GM21390 (cell line): ENCODE measurements around the gene RHBDL1.
"Not testable (repeated sequence)": the region's sequence is repeated elsewhere in the genome, so short reads cannot be mapped to it uniquely, and the experiment has no call there.

ENCODE experiments used
- ATAC-seq: cut with Tn5 transposase; IDR thresholded peaks from one replicate; pipeline ENCODE4 v1.9.1; 2021; ENCODE audit not compliant: unreplicated experiment

Gene RHBDL1

DNA sequence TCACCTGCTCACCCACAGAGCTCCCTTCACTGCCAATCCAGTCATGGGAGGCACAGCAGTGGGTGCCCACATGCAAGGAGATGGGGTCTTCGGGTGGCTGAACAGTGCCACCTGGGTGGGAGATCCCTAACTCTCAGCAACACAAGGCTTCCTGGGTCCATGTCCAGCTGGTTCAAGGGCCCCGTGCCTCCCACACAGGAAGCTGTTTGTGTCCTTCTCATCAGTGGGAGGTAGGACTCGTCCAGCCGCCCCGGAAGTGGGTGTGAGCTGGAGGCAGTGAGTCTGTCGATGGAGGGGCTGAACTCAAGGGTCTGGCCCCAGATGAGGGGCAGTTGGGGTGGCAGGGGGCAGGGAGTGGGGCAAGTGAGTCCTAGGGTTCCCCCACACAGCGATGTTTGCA lies 28.6 kb downstream of the RHBDL1 start:
- no peak for ATAC-seq

DNA sequence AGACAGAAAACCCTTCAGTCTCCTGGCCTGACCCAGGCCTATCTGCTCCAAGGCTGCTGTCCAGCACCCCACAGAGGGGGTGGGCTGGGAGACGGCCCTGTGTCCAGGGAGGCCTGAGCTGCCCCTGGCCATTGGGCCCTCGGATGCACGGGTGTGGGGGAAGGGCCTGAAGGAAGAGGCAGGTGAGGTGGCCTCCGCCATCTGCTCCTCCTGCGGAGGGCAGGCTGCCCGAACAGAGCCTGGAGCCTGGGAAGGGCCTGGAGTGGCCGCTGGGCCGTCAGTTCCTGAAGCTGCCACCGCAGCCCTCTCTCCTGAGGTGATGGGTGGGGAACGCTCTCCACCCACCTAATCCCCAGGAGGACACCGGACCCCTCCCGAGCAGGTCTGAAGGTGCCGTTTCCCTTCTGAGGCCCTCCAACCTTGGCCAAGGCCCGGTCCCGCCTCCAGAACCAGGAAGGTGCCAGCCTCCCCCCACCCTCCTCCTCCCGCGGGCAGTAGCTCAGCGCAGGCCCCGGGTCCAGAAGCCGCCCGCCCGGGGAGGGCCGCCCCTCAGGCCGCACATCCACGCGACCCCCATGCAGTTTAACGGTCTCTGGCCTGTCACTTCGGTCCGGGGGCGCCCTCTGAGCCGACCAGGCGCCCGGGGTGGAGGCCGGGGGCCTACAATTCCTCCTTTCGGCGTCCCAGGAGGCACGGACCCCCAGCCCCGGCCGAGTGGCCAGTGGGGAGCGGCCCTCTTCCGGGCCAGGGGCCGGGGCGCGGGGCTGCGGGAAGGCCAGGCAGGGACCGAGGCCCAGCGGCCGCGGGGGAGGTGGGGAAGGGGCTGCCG lies 29.3 kb downstream of the RHBDL1 start:
- ATAC-seq = no peak

DNA sequence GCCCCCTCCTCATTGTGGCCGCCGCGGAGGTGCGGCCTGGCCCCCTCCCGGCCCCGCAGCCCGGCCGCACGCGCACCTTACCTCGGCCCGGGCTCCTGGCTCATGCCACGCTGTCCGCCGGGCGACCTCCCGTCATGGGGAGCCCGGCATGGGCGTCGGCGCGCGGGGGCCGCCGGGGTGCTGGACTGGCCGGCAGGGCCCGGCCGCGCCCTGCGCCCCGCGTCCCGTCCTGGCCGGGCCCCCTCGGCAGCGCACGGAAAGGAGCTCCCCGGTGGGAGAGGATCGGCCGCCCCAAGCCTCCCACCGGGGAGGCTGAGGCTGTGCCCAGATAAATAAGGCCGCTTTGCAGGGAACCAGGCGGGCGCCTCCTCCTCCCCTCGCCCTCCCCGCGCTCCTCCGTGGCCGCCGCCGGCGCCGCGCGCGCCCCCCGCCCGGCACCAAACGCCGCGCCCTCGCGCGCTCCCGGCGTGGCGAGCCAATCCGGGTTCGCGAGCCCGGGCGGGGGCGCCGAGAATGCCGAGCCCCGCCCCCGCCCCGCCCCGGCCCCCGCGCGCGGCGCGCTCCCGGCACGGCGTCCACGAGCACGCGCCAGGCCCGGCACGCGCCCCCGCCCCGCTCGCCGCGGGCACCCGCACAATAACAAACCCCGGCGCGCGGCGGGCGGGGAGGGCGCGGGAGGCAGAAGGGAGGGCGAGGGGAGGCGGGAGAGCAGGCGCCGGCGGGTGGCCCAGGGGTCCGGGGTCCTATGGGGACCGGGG lies 30.1 kb downstream of the RHBDL1 start, which contains the start of gene FBXL16:
FBXL16 (minus strand) TSS at position 371 of the 758 bp plus-strand sequence. CDS start 8,396 bp downstream, outside the sequence.
- no peak for ATAC-seq

DNA sequence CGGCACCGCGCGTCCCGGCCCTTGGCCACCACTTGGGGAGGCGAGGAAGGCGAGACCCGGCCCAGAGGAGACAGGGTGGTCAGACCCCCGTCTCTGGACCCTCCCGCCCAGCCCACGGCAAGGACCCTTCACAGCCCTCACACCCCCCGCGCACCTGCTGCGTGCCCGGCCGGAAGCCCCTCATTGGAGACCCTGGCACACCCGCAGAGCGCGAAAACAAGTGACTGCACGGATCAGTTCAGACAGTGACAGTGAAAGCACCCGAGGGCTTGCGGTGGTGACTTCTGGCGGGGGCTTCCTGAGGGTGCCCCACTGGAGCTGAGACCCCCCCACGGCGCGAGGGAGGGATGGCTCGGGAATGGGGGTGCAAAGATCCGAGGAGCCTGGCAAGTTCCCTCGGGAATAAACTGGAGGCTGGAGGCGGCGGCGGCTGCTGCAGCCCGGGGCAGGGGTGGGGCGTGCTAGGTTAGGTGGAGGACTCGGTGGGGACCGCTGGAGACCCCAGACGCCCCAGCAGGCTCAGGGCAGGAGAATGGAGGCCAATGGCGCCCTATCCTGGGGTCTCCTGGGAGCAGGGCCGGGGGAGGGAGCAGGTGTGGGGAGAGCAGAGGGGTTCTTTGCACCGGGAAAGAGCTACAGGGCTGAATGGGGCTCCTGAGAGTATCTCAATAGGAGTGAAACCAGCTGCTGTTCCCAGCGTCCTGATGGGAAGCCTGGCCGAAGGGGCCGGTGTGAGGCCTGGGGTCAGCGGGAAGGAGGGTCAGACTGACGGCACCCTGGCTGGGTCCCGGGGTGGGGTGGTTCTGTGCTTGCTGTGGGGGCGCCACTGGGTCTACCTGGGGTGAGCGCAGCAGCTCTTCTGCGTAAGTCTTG lies 31.0 kb downstream of the RHBDL1 start:
- ATAC-seq = no peak

DNA sequence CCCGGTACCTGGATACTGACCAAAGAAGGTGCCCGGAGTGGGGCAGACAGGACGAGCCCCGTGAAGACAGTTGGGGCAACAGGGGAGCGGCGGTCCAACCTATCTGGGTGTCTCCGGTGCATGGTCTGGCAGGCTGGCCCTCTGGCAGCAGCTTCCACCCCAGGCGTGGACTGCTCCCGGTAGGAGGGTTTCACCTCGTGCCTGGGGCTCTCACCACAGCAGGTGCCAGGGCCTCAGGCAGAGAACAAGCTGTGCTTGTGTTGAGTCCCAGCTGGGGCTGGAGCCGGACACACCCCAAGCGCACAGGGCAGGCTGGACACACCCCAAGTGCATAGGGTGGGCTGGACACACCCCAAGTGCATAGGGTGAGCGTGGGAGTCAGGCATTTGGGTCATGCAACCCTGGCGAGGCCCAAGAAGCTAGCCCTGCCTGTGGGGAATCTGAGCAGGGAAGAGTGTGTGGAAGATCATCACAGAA lies 31.6 kb downstream of the RHBDL1 start:
- no peak for ATAC-seq

DNA sequence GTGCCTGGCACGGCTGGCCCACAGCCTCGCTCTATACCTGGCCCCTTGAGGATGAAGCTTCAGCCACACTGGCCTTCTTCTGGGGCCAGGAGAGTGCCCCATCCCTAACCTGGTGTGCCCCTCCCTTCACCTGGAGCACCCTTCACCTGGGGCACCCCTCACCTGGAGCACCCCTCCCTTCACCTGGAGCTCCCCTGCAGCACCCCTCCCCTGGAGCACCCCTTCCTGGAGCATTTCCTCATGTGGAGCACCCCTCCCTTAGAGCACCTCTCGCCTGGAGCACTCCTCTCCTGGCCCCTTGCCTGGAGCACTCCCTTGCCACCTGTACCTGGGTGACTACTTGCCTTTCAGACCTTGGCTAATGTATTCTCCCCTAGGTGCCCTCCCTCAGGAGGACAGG lies 32.5 kb downstream of the RHBDL1 start:
- ATAC-seq = no peak

DNA sequence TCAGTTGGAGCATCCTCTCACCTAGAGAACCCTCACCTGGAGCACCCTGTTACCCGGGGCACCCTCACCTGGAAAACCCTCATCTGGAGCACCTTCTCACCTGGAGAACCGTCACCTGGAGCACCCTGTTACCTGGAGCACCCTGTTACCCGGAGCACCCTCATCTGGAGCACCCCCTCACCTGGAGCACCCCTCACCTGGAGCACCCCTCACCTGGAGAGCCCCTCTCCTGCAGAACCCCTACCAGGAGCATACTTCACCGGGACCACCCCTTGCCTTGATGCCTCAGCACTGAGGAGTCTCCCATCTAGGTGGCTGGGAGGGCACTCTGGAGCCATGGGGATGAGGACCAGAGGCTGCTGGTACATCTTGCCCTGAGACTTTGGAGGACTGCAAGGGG lies 33.5 kb downstream of the RHBDL1 start:
- no peak for ATAC-seq

DNA sequence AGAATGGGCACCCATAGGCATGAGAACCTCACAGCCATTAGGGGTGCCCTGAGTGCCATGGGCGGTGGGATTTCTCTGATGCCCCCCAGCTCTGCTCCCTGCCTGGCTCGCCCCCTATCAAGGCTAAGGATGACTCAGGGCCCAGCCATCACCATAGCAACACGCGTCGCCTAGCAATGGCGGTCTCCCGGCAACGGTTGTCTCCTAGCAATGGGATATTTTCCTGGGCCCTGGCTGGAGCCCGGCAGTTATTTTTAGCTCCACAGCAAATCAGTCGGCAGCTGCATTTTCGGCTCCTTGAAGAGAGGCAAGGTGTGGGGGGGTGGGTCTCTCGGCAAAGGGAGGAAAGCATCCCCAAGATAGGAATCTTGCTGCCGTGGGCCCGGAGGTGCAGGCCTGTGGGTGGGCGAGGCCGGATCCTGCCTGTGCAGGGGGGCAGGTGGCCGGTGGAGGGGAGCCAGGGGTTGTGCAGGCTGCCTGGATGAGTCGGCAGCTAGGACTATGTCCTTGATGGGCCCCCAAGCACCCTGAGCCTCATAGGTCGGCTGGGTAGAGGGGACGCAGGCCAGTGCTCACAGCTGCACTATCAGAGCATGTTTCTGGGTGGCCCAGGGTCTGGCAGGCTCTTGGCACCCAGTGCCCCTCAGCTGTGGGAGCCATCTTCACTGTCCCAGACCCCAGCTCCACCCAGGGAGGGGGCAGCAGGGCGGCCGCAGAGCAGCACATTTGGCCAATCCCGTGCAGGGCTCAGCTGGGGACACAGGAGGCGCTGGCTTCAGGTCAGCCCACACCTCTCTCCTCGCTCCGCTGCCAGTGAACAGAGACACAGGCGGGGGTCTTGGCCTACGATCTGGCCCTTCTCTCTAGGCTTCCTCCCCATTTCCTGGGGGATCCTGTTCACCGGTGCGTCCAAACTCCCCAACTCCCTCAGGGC lies 34.4 kb downstream of the RHBDL1 start:
- no peak for ATAC-seq

DNA sequence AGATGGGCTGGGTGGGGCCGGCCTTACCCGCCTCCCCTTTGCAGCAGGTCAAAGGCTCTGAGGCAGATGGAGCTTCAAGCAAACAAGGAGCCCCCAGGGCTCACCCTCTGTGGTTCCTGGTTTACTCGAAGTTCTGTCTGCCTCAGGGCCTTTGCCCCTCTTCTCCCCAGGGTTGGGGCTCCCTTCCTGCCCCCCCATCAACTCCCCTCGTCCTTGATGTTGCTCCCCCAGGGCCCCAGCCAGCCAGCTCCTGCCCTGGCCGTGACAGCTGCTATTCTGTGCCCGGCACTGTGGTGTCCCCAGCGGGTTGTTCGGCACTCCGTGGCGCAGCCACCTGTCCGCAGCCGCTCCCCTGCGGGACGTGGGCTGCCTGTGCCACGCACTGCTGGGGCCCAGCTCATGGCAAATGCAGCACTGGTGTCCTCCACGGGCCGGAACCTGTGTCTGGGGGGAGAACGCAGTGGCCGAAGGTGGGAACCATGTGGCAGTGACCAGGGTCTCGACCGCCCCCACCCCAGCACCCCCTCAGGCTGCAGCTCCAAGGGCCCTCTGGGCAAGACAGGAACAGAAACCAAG lies 35.1 kb downstream of the RHBDL1 start:
- ATAC-seq = no peak

DNA sequence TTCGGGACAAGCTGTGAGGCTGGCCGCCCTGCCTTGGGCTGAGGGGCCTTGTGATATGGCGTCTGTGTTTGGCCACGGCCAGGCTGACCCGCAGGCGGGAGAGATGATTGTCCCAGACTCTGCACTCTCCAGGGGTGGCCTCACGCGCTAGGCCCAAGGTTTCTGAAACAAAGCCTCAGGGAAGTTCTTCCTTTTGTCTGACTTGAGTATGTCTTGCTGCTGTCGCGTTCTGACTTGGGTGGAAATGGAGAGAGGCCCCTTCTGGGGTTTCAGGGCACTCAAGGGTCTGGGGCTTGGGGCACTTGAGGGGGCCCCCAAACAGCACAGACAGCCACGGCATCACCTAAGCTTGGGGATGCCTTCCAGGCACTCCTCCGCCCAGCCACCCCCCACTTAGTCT lies 35.6 kb downstream of the RHBDL1 start:
- no peak for ATAC-seq

DNA sequence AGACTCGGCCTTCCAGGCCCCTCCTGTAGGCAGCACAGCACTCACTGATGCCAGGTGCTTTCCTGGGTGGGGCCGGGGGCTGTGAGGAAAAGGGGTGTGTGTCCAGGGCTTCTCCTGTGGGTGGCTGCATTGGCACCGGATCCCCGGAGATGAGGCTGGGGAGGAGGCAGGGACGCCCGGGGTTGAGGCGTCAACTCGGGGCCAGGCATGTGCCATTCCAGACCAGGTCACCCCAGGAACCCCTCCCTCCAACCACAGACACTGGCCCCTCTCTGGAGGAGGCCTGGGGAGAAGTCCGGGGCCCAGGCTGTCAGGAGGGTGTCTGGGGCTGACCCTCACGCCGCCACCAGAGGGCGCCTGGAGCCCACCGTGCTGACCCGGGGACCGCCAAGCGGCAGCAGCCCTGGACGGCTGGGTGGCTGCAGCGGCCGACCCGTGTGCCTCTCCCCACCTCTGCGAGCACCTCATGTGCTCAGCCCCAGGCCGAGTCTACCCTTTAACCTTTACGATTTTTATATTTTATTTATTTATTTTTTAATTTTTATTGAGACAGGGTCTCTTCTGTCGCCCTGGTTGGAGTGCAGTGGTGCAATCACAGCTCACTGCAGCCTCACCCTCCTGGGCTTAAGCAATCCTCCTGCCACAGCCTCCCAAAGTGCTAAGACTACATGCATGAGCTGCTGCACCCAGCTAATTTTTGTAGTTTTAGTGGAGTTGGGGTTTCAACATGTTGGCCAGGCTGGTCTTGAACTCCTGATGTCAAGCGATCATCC lies 36.3 kb downstream of the RHBDL1 start:
- ATAC-seq = no peak

DNA sequence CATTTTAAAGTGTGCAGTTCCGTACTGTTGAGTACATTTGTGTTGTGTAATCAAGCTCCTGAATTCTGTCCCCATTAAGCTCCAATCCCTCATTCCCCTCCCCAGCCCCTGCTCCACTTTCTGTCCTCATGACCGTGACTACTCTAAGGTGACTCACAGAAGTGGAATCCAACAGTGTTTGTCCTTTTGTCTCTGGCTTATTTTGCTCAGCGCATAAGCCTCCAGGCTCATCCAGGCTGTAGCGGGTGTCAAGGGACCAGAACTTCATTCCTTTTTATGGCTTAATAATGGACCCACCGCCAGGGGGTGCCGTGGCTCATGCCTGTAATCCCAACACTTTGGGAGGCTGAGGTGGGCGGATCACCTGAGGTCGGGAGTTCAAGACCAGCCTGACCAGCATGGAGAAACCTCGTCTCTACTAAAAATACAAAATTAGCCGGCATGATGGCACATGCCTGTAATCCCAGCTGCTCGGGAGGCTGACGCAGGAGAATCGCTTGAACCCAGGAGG lies 37.3 kb downstream of the RHBDL1 start:
- not testable (repeated sequence) for ATAC-seq

DNA sequence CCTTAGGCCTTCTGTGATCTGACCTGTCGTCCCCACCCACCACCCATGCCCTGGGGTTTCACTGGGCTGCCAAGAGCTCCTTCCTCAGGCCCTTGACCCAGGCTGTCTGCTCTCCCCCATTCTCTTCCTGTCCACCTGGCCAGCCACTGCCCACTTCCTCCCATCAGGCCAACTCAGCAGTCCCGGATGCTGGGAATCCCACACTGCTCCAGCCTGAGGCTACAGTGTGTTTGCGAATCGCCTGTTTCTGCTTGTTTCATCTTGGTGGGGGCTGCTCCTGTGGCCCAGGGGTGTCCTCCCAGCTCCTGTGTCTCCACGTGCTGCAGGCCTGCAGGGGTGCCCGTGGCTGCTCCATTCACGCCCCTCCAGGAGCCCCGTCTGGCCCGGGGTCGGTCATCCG lies 38.6 kb downstream of the RHBDL1 start:
- no peak for ATAC-seq

DNA sequence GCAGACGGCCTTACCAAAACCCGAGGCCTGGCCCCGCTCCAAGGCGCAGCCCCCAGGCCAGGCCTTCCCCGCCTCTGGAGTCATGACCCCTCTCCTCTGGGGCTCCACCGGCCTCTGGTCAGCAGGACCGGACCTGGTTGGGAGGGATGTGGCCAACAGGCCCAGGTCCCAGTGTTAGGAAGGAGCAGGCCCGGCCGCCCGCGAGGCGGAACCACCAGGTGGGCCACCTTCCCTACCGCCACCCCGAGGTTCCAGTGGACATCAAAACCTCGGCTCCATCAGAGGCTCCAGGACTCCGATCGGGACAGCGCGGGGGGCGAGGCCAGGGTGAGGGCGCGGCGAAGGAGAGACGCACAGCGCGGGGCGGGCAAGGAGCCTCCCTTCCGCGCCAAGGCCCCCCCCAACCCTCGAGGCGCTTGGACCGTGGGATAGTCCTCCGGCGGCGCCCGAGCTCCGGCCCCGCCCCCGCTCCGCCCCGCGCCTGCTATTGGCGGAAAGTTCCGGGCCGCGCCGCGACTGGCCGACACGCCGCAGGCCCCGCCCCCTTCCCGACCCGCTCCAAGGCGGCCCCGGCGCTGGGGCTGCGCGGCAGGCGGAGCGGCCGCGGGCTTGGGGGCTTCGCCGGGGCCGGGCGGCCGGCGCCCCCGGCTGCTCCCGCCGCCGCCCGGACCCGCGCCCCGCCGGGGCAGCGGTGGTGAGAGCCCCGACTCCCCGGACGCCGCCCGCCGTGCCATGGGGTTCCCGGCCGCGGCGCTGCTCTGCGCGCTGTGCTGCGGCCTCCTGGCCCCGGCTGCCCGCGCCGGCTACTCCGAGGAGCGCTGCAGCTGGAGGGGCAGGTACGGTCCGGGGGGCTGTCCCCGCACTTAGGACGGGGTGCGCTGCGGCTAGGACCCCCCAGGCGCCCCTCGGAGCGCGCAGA lies 39.3 kb downstream of the RHBDL1 start, which contains the start of gene METRN:
METRN (plus strand) TSS at position 561 of the 919 bp plus-strand sequence; CDS start at position 733, 172 bp downstream.
- ATAC-seq = peak; percentile 68

DNA sequence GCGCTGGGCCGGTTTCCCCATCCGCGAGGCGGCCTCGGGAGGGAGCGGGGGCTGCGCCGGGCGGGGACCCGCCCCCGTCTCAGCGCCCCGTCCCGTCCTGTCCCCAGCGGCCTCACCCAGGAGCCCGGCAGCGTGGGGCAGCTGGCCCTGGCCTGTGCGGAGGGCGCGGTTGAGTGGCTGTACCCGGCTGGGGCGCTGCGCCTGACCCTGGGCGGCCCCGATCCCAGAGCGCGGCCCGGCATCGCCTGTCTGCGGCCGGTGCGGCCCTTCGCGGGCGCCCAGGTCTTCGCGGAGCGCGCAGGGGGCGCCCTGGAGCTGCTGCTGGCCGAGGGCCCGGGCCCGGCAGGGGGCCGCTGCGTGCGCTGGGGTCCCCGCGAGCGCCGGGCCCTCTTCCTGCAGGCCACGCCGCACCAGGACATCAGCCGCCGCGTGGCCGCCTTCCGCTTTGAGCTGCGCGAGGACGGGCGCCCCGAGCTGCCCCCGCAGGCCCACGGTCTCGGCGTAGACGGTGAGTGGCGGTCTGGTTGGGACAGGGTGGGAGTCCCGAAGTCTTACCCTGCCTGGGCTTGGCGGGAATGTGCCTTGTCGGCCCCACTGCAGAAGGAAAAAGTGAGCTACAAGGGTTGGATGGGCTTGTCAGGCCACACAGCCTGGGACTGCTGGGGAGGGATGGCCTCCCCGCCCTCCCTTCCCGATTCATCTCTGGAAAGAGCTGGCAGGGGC lies 40.2 kb downstream of the RHBDL1 start:
- no peak for ATAC-seq

DNA sequence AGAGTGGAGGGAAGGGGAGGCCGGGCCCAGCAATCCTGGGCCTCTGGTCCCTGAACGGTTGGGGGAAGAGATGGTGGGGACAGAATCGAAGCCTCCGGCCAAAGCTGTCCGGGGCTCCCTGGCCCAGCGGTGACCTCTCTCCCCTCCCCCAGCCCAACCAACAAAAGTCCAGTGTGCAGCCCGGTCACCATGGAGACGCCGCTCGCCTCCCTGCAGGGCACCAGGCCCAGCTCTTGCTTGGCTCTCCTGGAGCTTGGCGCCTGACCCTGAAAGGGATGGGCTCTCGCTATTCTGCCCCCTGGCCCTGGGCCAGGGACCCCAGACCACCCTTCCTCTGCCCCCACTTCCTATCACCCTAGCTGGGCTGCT lies 40.7 kb downstream of the RHBDL1 start:
- no peak for ATAC-seq

DNA sequence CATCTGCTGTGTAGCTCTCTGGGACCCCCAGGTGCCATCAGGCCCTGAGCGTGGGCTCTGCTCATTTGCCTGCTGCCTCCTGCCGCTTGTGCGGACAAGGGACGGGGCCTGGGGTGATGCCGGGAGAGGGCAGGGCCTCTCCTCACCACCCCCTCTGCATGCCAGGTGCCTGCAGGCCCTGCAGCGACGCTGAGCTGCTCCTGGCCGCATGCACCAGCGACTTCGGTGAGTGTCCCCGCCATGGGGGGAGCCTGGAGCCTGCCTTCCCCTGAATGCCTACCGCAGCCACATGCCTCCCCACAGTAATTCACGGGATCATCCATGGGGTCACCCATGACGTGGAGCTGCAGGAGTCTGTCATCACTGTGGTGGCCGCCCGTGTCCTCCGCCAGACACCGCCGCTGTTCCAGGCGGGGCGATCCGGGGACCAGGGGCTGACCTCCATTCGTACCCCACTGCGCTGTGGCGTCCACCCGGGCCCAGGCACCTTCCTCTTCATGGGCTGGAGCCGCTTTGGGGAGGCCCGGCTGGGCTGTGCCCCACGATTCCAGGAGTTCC lies 41.4 kb downstream of the RHBDL1 start:
- ATAC-seq = no peak
